ELR (cell line): Measurements from ENCODE around the gene YAP1.

ENCODE experiments used
- DNase-seq: peaks from one replicate; pipeline ENCODE4 v3.0.0-alpha.2; 2015; ENCODE audit warnings: low read depth

Gene YAP1

GRCh38 chr11:102109896-102110760 is at the start of gene YAP1:
Gene YAP1 (plus strand): TSS chr11:102110447. CDS start chr11:102110849, 402 bp downstream.
- DNase-seq, result peak; percentile 92

- DNase-seq, result no peak
These were observed 49.0 kb upstream of the YAP1 start for GRCh38 chr11:102061276-102061675.

- DNase-seq, result no peak
These were observed 48.1 kb upstream of the YAP1 start for GRCh38 chr11:102062106-102062505.

GRCh38 chr11:102064316-102064715 is 45.9 kb upstream of the YAP1 start:
- DNase-seq, result no peak

- no peak for DNase-seq
These were observed 39.5 kb upstream of the YAP1 start for GRCh38 chr11:102070766-102071165.

- DNase-seq, result no peak
These were observed 38.5 kb upstream of the YAP1 start for GRCh38 chr11:102071497-102072472.

- no peak for DNase-seq
These were observed 37.0 kb upstream of the YAP1 start for GRCh38 chr11:102073253-102073652.

- DNase-seq, result peak; percentile 32
These were observed 30.6 kb upstream of the YAP1 start for GRCh38 chr11:102079625-102080024.

- no peak for DNase-seq
These were observed 28.9 kb upstream of the YAP1 start for GRCh38 chr11:102081313-102081712.

GRCh38 chr11:102085864-102086551 is 24.2 kb upstream of the YAP1 start:
- peak; percentile 14 for DNase-seq

GRCh38 chr11:102097186-102097585 is 13.1 kb upstream of the YAP1 start:
- DNase-seq, result no peak

GRCh38 chr11:102099755-102100154 is 10.5 kb upstream of the YAP1 start:
- no peak for DNase-seq

- DNase-seq, result no peak
These were observed 1.4 kb upstream of the YAP1 start for GRCh38 chr11:102108734-102109440.

GRCh38 chr11:102110761-102111010 is 439 bp downstream of the YAP1 start:
- no peak for DNase-seq

GRCh38 chr11:102111011-102111786 is 952 bp downstream of the YAP1 start:
- peak; percentile 88 for DNase-seq

GRCh38 chr11:102111787-102112508 is 1.7 kb downstream of the YAP1 start:
- DNase-seq, result peak; percentile 97

- peak; percentile 42 for DNase-seq
These were observed 2.2 kb downstream of the YAP1 start for GRCh38 chr11:102112509-102112821.

- peak; percentile 16 for DNase-seq
These were observed 3.8 kb downstream of the YAP1 start for GRCh38 chr11:102114032-102114431.

- DNase-seq, result peak; percentile 33
These were observed 5.3 kb downstream of the YAP1 start for GRCh38 chr11:102115557-102115956.

- no peak for DNase-seq
These were observed 6.4 kb downstream of the YAP1 start for GRCh38 chr11:102116453-102117205.
